HepG2 (cell line): ENCODE measurements around the gene GLB1L3. TPM values are rescaled to one million over a fixed set of nuclear protein-coding genes. Genes with fewer than 3 reads are reported as not detected.

Source experiments
- SPEN ChIP-seq: sonication (generic); formaldehyde crosslinking; IDR thresholded peaks from 2 replicates; pipeline ENCODE4 v1.5.1; 2020; ENCODE audit warnings: low read depth, mild to moderate bottlenecking, missing genetic modification reagents
- SRF ChIP-seq: IDR thresholded peaks from 2 replicates; pipeline ENCODE4 v1.6.1; 2011; ENCODE audit warnings: mild to moderate bottlenecking, low read depth, low read length, moderate library complexity
- polyA plus RNA-seq, 8 experiments: library from polyadenylated mRNA; depleted of rRNA in 3 of 8; stranded (reverse) in 7 of 8; unstranded in 1 of 8; fragments of >200 nt; fragmentation: Illumina TruSeq in 4 of 8; extraction: Trizol in 4 of 8; gene quantifications; 2 replicates each; pipeline versions ENCODE4 v1.2.1 to v1.2.3, GENCODE V29; 2011 to 2016; ENCODE audit warnings: low read depth in 4 of 8, missing spikeins in 1 of 8, mixed read lengths in 1 of 8; ENCODE audit not compliant: insufficient read depth in 1 of 8
- total RNA-seq, 5 experiments: library from RNA; depleted of rRNA; stranded (reverse); fragments of >200 nt; fragmentation: Illumina TruSeq; extraction: Trizol; gene quantifications; 2 replicates each; pipeline ENCODE4 v1.2.3, GENCODE V29; 2016; ENCODE audit warnings: low read depth in 1 of 5
- TF ChIP-seq, protein P1 (sequence below): sonication (generic); formaldehyde crosslinking; IDR thresholded peaks from 2 replicates; pipeline ENCODE4 v1.5.0; 2020; ENCODE audit warnings: mild to moderate bottlenecking, missing genetic modification reagents
- TF ChIP-seq, protein P2 (sequence below): sonication (generic); formaldehyde crosslinking; IDR thresholded peaks from 2 replicates; pipeline ENCODE4 v1.4.0; 2020; ENCODE audit warnings: missing genetic modification reagents, low read depth, mild to moderate bottlenecking, borderline replicate concordance
- TF ChIP-seq, protein P3 (sequence below): sonication (generic); formaldehyde crosslinking; IDR thresholded peaks from 2 replicates; pipeline ENCODE4 v1.5.0; 2020; ENCODE audit warnings: mild to moderate bottlenecking, missing genetic modification reagents
- TF ChIP-seq, protein P4 (sequence below): sonication (generic); formaldehyde crosslinking; IDR thresholded peaks from one replicate; pipeline ENCODE4 v1.5.1; 2020; ENCODE audit warnings: mild to moderate bottlenecking, missing genetic modification reagents; ENCODE audit errors: not compliant biosample characterization
- TF ChIP-seq, protein P5 (sequence below): IDR thresholded peaks from 2 replicates; pipeline ENCODE4 v1.6.1; 2016
- TF ChIP-seq, protein P6 (sequence below): sonication (generic); formaldehyde crosslinking; IDR thresholded peaks from 2 replicates; pipeline ENCODE4 v1.4.0; 2020; ENCODE audit warnings: missing genetic modification reagents

GLB1L3 gene
- total and polyA plus RNA-seq, 2 of the 13 experiments (the other 11 are each of a cell fraction or from before 2014, with no cell fraction given) = not detected

DNA sequence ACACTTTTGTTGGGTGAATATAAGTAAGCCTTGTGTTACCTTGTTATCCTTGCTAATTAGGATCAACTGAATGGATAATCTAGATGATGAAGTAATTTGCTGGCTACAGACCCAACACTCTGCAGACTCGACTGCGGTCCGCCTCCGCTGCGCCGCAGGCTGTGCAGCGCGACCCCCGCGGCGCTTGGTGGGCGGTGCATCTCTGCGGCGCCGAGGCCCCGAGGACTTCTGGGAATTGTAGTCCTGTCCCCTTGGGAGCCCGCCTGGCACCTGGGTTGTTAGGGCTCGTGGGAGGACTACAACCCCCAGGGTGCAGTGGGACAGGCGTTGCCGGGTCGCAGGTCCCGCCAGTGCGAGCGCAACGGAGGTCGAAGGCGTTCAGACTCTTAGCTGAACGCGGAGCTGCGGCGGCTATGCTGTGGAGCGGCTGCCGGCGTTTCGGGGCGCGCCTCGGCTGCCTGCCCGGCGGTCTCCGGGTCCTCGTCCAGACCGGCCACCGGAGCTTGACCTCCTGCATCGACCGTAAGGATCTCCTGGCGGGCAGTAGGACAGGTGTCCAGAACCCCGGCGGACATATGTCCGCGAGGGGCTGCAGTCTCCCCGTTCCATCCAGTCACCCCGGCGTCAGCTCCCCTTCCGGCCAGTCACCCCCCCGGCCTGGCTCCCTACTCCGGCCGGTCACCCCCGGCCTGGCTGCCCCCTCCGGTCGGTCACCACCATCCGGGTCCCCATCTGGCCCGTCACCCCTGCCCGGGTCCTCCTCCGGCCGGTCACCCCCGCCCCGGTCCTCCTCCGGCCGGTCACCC is 22.8 kb upstream of the GLB1L3 start, which contains the start of the genes ACAD8 and THYN1 (continued):
- TF ChIP-seq, protein P1, sequence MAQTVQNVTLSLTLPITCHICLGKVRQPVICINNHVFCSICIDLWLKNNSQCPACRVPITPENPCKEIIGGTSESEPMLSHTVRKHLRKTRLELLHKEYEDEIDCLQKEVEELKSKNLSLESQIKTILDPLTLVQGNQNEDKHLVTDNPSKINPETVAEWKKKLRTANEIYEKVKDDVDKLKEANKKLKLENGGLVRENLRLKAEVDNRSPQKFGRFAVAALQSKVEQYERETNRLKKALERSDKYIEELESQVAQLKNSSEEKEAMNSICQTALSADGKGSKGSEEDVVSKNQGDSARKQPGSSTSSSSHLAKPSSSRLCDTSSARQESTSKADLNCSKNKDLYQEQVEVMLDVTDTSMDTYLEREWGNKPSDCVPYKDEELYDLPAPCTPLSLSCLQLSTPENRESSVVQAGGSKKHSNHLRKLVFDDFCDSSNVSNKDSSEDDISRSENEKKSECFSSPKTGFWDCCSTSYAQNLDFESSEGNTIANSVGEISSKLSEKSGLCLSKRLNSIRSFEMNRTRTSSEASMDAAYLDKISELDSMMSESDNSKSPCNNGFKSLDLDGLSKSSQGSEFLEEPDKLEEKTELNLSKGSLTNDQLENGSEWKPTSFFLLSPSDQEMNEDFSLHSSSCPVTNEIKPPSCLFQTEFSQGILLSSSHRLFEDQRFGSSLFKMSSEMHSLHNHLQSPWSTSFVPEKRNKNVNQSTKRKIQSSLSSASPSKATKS (CRISPR knock-in tag) = peak; percentile 27; the same call in 1 of the 2 replicates
- TF ChIP-seq, protein P2, sequence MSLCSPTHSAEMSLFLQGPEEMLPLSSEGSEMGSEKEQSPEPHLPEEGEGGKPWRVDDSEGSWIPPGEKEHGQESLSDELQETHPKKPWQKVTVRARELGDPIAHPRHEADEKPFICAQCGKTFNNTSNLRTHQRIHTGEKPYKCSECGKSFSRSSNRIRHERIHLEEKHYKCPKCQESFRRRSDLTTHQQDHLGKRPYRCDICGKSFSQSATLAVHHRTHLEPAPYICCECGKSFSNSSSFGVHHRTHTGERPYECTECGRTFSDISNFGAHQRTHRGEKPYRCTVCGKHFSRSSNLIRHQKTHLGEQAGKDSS (CRISPR knock-in tag) = 0 out of 2 replicates have a peak, but pooled peaks have one; percentile 41
- TF ChIP-seq SPEN (peak; percentile 67; the same call in 1 of the 2 replicates), SRF (no peak)
- TF ChIP-seq, protein P3, sequence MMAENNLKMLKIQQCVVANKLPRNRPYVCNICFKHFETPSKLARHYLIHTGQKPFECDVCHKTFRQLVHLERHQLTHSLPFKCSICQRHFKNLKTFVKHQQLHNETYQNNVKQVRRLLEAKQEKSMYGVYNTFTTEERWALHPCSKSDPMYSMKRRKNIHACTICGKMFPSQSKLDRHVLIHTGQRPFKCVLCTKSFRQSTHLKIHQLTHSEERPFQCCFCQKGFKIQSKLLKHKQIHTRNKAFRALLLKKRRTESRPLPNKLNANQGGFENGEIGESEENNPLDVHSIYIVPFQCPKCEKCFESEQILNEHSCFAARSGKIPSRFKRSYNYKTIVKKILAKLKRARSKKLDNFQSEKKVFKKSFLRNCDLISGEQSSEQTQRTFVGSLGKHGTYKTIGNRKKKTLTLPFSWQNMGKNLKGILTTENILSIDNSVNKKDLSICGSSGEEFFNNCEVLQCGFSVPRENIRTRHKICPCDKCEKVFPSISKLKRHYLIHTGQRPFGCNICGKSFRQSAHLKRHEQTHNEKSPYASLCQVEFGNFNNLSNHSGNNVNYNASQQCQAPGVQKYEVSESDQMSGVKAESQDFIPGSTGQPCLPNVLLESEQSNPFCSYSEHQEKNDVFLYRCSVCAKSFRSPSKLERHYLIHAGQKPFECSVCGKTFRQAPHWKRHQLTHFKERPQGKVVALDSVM (CRISPR knock-in tag) = no peak; the same call in 1 of the 2 replicates
- TF ChIP-seq, protein P4, sequence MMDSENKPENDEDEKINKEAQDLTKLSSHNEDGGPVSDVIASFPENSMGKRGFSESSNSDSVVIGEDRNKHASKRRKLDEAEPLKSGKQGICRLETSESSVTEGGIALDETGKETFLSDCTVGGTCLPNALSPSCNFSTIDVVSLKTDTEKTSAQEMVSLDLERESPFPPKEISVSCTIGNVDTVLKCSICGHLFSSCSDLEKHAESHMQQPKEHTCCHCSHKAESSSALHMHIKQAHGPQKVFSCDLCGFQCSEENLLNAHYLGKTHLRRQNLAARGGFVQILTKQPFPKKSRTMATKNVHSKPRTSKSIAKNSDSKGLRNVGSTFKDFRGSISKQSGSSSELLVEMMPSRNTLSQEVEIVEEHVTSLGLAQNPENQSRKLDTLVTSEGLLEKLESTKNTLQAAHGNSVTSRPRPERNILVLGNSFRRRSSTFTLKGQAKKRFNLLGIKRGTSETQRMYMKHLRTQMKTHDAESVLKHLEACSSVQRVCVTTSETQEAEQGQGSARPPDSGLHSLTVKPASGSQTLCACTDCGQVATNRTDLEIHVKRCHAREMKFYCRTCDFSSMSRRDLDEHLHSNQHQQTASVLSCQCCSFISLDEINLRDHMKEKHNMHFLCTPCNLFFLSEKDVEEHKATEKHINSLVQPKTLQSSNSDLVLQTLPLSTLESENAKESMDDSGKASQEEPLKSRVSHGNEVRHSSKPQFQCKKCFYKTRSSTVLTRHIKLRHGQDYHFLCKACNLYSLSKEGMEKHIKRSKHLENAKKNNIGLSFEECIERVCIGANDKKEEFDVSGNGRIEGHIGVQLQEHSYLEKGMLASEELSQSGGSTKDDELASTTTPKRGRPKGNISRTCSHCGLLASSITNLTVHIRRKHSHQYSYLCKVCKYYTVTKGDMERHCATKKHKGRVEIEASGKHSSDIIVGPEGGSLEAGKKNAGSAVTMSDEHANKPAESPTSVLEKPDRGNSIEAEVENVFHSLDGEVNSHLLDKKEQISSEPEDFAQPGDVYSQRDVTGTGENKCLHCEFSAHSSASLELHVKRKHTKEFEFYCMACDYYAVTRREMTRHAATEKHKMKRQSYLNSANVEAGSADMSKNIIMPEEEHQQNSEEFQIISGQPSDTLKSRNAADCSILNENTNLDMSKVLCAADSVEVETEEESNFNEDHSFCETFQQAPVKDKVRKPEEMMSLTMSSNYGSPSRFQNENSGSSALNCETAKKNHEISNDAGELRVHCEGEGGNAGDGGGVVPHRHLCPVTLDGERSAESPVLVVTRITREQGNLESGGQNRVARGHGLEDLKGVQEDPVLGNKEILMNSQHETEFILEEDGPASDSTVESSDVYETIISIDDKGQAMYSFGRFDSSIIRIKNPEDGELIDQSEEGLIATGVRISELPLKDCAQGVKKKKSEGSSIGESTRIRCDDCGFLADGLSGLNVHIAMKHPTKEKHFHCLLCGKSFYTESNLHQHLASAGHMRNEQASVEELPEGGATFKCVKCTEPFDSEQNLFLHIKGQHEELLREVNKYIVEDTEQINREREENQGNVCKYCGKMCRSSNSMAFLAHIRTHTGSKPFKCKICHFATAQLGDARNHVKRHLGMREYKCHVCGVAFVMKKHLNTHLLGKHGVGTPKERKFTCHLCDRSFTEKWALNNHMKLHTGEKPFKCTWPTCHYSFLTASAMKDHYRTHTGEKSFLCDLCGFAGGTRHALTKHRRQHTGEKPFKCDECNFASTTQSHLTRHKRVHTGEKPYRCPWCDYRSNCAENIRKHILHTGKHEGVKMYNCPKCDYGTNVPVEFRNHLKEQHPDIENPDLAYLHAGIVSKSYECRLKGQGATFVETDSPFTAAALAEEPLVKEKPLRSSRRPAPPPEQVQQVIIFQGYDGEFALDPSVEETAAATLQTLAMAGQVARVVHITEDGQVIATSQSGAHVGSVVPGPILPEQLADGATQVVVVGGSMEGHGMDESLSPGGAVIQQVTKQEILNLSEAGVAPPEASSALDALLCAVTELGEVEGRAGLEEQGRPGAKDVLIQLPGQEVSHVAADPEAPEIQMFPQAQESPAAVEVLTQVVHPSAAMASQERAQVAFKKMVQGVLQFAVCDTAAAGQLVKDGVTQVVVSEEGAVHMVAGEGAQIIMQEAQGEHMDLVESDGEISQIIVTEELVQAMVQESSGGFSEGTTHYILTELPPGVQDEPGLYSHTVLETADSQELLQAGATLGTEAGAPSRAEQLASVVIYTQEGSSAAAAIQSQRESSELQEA (CRISPR knock-in tag) = peak; percentile 34
- TF ChIP-seq, protein P5, sequence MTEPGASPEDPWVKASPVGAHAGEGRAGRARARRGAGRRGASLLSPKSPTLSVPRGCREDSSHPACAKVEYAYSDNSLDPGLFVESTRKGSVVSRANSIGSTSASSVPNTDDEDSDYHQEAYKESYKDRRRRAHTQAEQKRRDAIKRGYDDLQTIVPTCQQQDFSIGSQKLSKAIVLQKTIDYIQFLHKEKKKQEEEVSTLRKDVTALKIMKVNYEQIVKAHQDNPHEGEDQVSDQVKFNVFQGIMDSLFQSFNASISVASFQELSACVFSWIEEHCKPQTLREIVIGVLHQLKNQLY (CRISPR knock-in tag) = peak; percentile 22; the same call in 1 of the 2 replicates
- TF ChIP-seq, protein P6, sequence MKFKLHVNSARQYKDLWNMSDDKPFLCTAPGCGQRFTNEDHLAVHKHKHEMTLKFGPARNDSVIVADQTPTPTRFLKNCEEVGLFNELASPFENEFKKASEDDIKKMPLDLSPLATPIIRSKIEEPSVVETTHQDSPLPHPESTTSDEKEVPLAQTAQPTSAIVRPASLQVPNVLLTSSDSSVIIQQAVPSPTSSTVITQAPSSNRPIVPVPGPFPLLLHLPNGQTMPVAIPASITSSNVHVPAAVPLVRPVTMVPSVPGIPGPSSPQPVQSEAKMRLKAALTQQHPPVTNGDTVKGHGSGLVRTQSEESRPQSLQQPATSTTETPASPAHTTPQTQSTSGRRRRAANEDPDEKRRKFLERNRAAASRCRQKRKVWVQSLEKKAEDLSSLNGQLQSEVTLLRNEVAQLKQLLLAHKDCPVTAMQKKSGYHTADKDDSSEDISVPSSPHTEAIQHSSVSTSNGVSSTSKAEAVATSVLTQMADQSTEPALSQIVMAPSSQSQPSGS (CRISPR knock-in tag) = 0 out of 2 replicates have a peak, but pooled peaks have one; percentile 52
